CD4-positive, alpha-beta T cell treated with Interleukin-1 beta for 1 hour (primary cell): ENCODE measurements around the gene SERTAD4.

ENCODE experiments used
- DNase-seq, 2 donors: peaks; one replicate each; pipeline ENCODE4 v3.0.0-alpha.2; 2020 to 2022

Gene SERTAD4

DNA sequence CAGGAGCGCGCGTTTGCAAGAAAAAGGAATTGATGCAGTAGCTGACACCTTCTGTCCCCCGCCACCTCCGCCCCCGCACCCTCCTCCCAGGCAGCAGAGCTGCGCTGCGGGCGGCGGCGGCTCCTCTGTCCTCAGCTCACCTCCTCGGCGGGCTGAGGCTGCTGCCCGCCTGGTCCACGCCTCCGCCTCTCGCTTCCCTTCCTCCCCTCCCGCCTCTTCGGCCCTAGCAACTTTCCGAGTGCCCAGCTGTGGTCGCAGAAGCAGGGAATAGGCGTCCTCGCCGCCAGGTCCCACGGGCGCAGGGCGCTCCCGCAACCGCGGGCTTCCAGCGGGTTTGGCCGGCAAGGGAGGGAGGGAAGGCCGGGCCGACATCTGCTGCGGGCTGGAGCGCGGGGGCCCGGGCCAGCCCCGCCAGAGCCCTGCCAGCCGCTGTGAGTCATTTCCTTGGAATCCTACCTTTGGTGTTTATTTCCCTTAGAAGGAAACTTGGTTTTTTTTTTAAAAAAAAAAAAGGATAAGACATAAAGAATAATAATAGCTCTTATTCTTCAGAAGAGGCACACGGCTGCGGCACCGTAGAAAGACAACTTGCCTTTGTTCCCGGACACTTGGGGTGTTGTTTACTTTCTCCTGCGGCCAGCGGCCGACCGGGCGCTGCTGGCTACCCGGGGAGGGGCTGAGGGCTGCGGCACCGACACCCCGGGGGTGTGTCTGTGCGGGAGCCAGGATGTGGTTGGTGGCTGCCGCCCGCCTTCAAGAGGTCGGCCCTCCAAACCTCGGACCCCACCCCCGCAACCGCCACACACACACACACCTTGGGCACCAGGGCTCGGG, 1.1 kb downstream of the SERTAD4 start:
- no peak for DNase-seq

DNA sequence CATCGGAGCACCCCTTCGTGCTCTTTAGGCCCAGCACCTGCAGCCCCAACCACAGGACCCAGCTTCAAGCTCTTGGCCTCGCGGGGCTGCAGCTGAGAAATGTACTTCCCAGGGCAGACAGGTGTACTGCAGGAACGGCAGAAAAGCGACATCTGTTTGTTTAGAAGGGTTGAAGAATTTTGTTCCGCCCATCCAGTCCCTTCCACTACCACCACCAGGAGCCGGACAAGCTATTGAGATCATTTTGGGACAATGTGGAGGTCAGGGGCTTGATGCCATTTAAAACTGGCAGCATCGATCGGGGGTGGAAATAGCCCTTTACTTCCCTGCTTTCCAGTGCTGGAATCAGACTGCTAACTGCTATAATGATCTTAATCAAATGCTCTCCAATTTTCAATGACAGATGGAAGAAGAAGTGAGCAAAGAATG, 1.7 kb downstream of the SERTAD4 start:
- DNase-seq: no peak

DNA sequence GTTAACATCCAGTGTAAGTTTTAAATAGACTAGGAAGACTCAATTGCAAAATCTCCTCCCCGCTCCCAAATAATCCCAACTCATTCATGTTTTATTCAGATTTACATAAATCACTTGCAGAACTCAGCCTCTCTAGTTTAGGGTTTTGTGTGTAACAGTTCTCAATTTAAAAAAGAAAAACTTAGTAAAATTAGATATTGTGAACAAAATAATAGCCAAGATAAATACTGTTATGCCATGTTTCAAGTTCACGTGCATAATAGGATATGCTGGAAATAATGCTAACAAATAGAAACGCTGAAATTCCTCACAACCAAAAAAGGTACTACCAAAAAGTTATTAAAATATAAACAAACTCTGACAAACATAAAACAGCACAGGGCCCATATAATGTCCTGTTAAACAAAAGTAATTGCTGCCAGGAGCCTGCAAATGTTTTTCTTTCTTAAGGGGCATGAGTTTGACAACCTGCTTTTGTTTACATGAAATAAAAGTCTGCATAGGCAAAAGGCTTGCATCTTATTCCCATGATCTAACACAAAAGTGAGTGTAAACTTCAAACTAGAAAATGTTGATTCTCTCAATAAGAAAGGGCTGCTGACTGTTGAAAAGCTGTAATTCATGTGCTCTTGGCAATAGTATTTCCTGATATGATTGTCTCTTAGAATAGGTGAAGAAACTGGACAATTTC, 2.9 kb downstream of the SERTAD4 start:
- DNase-seq: no peak

DNA sequence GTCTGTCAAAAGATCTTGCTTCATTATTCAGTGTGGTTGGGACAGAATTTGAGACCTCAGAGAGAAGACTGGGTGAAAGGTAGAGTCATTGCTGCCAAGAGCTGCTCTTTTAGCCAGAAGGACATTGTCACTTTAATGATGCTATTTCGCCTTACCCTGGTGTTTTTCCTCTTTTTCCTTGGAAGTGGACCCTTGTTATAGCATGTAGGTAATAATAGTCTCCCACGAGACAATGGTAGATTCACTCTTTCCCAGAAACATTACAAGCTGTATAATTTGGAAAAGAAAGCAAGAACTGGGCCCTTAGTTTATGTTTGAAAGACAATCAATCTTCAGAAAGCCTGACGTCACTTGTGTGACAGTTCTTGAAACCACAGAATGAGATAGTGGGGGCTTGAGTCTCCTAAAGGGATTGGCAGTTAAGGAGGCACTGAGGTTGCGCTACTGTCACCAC, 3.8 kb downstream of the SERTAD4 start:
- no peak for DNase-seq

DNA sequence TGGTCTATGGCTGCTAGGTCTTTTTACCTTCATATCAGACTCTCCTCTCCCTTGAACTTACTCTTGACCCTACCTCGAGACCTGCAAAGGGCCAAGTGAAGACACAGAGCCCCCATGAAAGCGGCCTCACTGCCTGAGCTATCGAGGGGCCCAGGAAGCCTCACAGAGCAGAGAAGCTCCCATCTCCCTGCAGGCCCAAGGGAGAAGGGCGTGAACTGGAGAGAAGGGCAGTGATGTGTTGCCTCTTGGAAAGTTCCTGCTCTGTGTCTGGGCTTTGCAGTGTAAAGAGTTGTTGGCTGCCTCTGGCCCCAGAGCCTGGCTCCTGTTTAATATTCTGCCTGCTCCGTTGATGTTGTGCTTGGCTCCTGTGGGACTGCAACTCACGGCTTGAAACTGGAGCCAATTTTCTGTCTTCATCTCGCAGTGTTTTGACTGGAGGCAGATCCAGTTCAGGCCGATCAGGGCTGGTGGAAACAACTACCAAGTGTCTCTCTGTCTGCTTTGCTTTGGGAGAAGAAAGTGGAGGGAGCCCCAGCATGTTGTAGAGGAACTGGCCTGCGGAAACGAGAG, 4.3 kb downstream of the SERTAD4 start:
- no peak for DNase-seq

DNA sequence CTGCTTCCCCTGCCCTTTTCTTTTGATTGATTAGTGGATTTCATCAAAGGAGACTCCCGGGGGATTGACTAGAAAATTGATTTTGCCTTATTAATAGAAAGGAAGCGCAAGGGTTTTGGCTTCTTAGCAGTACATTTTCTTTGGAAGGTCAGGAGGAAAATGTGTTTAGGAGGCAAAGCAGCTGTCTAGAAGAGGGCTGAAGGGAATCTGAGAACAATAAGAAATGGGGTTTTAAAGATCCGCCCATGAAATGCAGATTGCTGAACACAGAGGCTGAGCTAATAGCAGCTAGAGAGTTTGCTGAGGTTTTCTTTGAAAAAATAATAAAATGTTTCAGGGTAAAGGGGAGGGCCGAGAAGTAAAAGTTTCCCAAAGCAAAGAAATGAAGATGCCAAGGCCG, 4.9 kb downstream of the SERTAD4 start:
- no peak for DNase-seq

DNA sequence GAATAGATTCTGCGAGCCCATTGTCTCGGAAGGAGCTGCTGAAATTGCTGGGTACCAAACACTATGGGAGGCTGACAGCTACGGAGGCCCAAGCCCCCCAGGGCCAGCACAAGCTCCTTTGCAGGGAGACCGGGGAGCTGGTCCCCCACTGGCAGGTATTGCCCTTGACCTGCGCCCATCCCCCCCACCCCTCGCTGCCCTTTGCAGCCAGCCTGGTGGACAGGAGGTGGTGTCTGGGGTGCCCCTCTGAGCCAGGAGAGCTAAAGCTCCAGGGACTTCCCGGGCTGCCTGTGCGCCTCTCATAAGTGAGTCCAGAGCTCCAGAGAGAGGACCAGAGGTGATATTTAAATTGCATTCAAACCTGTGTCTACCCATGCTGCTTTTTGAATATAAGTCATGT, 5.4 kb downstream of the SERTAD4 start:
- DNase-seq: no peak

DNA sequence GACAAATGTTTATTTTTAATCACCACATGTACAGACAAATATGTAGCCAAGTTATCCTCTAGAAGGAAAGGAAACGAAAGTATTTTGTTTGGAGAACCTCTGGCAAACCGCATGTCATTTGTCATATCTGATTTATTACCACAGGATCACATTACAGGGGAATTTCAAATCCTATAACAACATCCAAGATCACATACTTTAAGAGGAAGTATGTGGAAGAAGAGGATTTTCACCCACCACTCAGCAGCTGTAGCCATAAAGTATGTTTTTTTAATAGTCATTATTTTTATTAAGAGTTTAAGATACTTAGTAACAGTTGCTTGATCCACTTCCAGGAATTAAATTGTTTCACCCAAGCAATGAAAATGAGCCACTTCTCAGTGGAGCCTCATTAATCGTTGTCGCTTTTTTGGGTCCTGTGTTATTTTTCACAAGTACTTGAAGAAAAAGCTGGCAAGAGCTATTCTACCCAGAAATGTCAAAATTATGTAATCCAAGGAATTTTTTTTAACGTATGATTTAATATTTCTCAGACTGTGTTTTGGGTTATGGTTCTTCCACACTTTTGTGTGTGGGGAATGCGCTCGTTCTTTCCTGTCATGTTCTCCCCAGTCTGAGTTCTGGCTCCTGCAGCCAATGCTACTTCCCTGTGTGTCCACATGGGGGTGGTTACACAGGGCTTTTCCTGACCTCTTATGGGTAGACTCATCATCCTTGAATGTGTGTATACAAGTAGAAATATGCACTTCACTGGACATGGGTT, 6.9 kb downstream of the SERTAD4 start:
- DNase-seq: no peak

DNA sequence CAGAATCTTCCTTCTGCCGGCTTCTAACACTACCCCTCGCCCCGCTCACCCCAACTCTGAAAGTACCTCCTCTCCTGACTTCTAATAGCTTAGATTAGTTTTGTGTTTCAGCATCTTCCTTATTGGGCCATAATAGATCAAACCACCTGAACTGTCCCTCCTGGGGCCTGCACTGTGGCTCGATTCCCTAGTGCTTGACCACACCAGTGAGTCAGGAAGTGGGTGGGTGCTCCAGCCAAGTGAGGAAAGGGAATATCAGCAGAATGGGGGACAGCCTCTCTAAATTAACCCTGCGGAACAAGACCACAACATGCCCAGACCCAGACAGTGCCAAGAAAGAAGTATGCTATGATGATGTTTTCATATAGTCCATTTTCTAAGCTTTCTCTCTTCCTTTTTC, 8.5 kb downstream of the SERTAD4 start:
- no peak for DNase-seq

DNA sequence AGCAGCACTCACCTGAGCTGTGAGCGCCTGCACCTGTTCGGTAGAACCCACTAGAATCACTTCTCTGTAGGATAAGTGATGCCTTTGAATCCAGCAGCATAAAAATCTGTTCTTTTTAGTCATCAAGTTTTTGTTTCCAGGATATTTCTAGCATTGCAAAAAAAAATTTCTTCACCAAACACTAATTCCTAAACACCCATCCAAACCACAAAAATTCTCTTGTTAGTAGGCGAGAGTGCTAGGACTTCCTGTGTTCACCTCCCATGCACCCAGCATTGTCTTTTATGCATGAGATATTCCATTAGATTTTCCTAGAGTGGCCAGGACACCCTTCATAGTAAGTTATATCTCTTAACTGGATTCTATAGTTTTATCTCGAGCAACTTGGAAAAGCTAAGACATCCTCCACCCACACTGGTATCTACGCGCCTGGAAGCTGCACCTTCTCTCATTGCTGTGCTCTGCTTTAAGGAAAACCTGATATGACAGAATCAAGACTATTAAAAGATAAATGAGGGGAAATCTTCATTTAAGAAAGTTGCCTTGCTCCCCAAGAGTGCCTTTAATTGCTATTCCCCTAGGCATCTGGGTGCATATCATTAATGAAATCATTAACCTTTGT, 12.3 kb downstream of the SERTAD4 start:
- DNase-seq: no peak

DNA sequence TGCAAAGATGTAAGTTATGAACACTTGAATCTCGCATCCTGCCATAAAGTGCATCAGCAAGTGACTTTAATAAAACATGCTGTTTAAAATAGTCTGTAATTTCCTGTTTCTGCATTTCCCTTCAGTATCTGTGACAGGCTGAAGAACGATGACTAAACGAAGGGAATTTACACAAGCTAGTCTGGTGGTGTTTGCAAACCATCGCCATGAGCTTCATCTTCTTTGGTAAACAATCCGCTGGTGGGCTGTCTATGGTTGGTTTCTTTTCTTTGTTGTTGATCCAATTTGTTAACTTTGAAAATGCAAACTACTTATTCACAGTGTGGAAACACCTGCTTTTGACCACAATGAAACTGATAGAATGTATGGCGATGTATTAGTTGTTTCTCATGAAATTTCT, 13.9 kb downstream of the SERTAD4 start:
- DNase-seq: no peak

DNA sequence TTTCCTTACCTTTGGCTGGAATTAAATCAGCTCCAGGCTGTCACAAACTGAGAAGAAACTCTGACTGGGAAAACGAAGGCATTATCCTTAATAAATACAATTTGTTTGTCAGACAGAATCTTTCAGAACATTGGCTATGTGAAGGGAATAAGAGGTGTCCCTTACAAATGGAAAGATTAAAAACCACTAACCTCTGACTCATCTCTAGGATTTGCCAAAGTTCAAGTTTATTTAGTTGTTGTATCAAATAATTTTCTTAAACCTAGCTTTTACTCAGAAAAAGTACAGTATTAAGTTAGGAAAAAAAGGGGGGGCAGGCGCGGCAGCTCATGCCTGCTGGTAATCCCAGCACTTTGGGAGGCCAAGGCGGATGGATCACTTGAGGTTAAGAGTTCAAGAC, 15.7 kb downstream of the SERTAD4 start:
- no peak for DNase-seq

DNA sequence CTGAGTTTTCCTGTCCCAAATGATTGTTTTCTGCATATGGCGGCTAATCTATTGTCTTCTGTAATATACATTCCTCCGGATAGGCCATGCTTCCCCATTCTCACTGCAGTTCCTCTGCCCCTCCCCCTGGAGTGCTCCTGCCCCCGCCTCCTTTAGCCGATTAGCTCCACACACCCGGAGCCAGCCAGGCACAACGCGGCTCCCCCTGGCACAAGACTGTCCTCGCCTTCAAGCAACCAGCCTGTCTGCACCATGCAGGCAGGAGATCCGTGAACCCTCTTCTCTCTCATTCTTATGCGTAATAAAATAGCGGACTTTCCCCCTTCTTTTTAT, 18.0 kb downstream of the SERTAD4 start:
- DNase-seq: no peak

DNA sequence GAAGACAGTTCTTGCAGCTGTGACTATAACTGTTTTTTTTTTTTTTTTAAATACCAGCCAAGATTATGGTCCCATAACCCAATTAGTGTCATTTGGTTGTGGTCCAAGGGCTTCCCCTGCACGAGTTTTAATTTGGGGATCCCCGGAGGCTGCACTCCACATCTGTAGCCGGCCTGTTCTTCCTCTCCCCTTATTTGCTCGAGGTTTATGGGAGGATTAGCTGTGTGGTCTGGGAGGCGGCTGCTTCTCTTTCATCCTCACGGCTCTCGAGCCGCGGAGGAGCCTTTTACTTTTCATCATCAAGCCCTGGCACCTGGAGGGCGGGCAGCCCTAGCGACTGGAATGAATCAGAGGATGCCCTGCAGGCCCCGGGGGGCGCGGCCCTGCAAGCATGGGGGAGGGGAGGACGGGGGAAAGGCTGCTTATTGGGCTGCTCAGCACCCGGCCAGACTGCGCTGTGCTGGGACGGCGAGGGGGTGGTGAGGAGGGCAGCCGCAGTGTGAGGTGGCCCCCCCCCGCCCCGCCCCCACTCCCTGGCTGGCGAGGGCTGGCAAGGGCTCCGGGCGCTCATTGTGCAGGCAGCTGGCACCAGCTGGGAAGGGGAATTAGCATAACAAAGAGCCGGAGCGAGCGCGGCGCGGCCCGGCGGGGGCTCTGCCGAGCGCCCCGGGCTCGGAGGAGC, 18.5 kb downstream of the SERTAD4 start:
- DNase-seq: no peak

DNA sequence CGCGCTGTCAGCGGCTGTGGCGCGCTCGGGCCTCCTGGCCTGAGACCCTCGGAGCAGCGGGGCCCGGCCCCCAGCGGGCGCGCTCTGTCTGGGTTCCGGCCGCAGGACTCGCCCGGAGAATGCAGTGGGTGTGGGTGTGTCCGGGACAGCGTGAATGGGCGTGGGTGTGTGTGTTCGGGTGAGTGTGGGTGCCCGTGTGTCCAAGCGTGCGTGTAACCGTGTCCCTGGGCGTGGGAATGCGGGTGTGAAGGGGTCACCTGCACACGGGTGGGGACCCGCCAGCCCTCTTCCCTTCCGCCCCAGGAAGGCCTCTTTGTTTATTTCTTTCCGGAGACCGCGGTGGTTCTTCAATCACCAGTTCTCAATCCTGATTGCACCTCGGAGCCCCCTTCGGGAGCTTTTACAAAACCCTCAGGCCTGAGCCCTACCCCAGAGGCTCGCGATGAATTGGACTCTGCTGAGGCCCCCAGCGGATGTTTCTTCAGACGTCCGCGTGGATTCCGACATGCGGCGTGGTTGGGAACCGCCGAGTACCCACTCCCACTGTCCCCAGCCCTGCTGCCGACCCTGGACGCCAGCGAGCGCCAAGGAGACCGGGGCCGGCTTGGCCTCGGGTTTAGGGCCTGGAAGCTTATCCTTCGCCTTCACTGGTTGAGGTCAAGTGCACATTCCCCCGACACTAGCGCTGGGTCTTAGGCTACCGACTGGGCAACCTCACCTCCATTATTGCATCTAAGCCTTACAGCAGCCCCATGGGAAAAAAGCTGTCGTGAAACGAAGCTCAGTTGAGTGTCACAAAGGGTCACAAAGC, 19.3 kb downstream of the SERTAD4 start:
- DNase-seq: no peak

DNA sequence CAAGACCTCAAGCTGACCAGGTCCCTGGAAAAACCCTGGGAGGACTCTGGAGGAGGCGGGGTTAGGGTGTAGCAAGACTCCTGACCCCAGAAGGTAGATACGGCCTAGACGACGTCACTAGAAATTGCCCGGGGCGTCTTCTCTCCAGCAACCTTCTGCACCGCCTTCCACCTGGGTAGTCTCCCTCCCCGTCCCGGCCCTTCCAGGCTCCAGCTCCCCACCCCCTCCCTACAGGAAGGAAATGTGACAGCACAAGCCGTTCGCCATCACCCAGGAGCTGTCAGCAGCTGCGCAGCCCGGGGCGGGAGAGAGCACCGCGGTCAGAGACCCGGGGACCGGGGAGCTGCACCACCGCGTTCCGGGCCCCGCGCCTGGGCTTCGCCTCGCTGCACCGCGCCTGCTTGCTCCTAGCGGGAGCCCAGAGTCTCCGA, 20.0 kb downstream of the SERTAD4 start:
- no peak for DNase-seq

DNA sequence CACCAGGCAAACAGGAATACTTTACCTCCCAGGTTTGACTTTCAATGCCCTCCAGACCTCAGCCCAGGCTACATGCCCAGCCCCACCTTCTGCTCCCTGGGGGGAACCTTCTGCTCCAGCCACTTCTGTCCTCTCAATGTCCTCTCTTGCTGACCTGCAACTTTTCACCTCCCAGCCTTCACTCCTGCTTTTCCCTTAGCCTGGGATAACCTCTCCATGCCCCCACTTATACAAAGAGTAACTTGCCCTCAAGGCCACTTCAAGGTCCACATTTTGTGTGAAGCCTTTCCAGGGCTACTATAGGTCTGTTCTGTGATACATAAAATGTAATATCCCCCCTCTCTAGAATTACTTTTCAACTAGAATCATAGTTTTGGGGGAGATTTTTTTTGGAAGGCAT, 21.7 kb downstream of the SERTAD4 start:
- DNase-seq: no peak

DNA sequence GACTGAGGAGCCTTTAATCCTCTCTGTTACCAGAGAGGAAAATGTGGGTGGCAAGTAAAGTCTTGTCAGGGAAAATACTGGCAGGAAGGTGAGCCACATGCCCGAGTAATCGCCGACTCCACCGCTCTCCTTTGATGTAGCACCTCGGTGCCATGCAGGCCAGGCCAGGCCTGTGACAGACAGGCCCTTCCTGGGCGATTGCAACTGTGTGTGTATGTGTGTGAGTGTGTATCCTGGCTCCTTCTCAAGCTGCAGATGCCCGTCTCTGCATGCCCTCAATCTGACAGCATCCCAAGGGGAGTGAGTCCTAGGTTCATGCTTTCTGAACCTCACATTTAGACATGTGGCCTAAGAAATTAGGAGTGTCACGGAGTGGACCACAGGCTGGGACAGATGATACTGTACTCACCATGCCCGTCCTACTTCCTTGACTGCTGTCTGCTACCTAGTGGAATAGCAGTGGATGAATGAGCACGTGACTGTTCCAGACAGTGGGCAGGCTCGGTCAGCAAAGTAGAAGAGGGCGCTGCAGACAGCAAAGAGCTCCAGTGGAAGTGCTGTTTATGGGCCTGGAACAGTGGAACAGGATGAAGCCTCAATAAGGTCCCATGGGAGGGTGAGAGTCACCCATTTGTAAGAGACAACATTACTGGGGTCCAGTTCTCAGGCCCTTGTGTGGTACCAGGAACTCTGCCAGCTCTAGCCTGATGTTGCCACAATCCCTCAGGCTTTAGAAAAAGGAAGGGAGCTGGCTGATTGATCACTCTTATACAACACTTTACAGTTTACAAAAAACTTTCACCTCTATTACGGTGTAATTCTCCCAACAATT, 25.3 kb downstream of the SERTAD4 start:
- no peak for DNase-seq

DNA sequence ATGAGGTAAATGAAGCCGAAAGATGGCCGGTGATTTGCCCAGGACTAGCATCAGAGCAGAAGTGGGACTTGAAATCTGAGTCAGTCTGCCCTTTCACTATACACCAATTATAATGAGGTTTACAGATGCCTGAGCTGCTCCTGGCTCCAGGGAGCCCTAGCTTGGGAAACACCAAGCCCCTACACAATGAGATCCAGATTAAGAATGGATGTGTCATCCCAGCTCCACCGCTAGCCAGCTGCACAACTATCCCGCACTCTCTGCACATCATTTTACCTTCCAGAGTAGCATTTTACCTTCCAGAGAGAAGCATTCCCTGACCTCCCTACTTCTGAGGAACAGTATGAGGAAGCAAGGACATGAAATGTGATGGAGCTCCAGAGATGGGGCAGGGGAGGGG, 27.0 kb downstream of the SERTAD4 start:
- no peak for DNase-seq

DNA sequence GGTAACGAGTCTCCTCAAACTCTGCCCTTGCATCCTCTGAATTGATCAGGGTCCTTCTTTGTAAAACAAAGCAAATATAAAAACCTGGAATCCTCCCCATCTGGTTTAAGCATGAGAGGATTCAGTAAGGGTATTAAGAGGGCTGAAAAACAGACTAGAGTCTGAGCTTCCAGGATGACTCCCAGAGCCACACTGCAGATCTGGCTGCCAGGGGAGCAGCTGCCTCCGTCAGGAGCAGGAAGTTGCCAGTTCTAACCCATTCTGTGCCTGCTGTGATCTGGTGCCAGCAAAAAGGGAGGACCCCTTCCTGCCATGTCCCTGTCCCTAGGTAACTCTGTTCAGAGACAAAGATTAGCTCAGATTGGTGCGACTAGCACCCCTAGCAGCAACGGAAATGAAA, 27.5 kb downstream of the SERTAD4 start:
- no peak for DNase-seq
